SK-MEL-5 (cell line): ENCODE results near the gene SNX9. TPM values are rescaled to one million over a fixed set of nuclear protein-coding genes. Genes with fewer than 3 reads are reported as not detected.
A peak's percentile ranks its signal among the peaks of the same experiment; 100 is the strongest.
"Not testable (repeated sequence)": the region's sequence is repeated elsewhere in the genome, so short reads cannot be mapped to it uniquely, and the experiment has no call there.

Experiments
- DNase-seq: peaks from one replicate; pipeline ENCODE4 v3.0.0-alpha.2; 2016; ENCODE audit warnings: low read depth, low spot score
- in situ Hi-C: cut with HindIII; loops from 2 replicates; pipeline ENCODE4 v1.10.0; 2016; ENCODE audit warnings: low sequenced_read_pairs, high pct_unique_total_duplicates, low pct_unique_long_range_greater_than_20kb
- total RNA-seq: library from RNA; depleted of rRNA; stranded (reverse); fragments of >200 nt; shearing (Covaris generic); gene quantifications from 2 replicates; pipeline ENCODE4 v1.2.3, GENCODE V29; 2014

Gene SNX9
- total RNA-seq, 1 experiment from 2014 or later, result 138 TPM

- in situ Hi-C loops, result no loop called here
- no peak for DNase-seq
These were observed 70.2 kb downstream of the SNX9 start for GRCh38 chr6:157893238-157893637.

GRCh38 chr6:157895585-157895984 lies 72.5 kb downstream of the SNX9 start:
- in situ Hi-C loops, result no loop called here
- peak; percentile 38 for DNase-seq

GRCh38 chr6:157896932-157897331 lies 73.9 kb downstream of the SNX9 start:
- in situ Hi-C loops, result no loop called here
- no peak for DNase-seq

GRCh38 chr6:157898169-157898568 lies 75.1 kb downstream of the SNX9 start:
- DNase-seq, result no peak
- in situ Hi-C loops, result no loop called here

- no peak for DNase-seq
- in situ Hi-C loops, result no loop called here
These were observed 75.6 kb downstream of the SNX9 start for GRCh38 chr6:157898640-157899039.

GRCh38 chr6:157900262-157900661 lies 77.2 kb downstream of the SNX9 start:
- in situ Hi-C loops, result not testable (repeated sequence)

GRCh38 chr6:157900751-157901150 lies 77.7 kb downstream of the SNX9 start:
- peak; percentile 27 for DNase-seq
- in situ Hi-C loops, result not testable (repeated sequence)

More at GRCh38 chr6:157900262-157900661, 77.2 kb downstream of the SNX9 start:
- not testable (repeated sequence) for DNase-seq

GRCh38 chr6:157904999-157905398 lies 82.0 kb downstream of the SNX9 start:
- in situ Hi-C loops, result no loop called here
- DNase-seq, result no peak

GRCh38 chr6:157905590-157906342 lies 82.7 kb downstream of the SNX9 start:
- in situ Hi-C loops, result no loop called here
- DNase-seq, result peak; percentile 16

GRCh38 chr6:157906537-157907061 lies 83.6 kb downstream of the SNX9 start:
- in situ Hi-C loops, result no loop called here
- DNase-seq, result no peak

- in situ Hi-C loops, result no loop called here
- DNase-seq, result no peak
These were observed 84.6 kb downstream of the SNX9 start for GRCh38 chr6:157907651-157908050.

GRCh38 chr6:157908369-157909281 lies 85.6 kb downstream of the SNX9 start:
- DNase-seq, result no peak
- in situ Hi-C loops, result no loop called here

- DNase-seq, result no peak
- in situ Hi-C loops, result no loop called here
These were observed 86.2 kb downstream of the SNX9 start for GRCh38 chr6:157909282-157909664.

- in situ Hi-C loops, result no loop called here
- DNase-seq, result no peak
These were observed 88.2 kb downstream of the SNX9 start for GRCh38 chr6:157911278-157911677.

GRCh38 chr6:157911786-157912185 lies 88.7 kb downstream of the SNX9 start:
- in situ Hi-C loops, result no loop called here
- no peak for DNase-seq

GRCh38 chr6:157912326-157912725 lies 89.3 kb downstream of the SNX9 start:
- in situ Hi-C loops, result no loop called here
- DNase-seq, result peak; percentile 92

GRCh38 chr6:157921685-157922367 lies 98.8 kb downstream of the SNX9 start:
- in situ Hi-C loops, result no loop called here
- no peak for DNase-seq

GRCh38 chr6:157925771-157926170 lies 102.7 kb downstream of the SNX9 start:
- no peak for DNase-seq
- in situ Hi-C loops, result no loop called here
